Activated CD4-positive, alpha-beta T cell treated with anti-CD3 and anti-CD28 coated beads, Interleukin-2, Interleukin-6, amounts not matched to agents 100 ng/mL and 50 ng/mL, durations not matched to agents 16 hours and 8 hours (primary cell): ENCODE results near the gene TMEM134.
A peak's percentile ranks its signal among the peaks of the same experiment; 100 is the strongest.

ENCODE experiments used
- DNase-seq: peaks from one replicate; pipeline ENCODE4 v3.0.0-alpha.2; 2020

TMEM134 gene

DNA sequence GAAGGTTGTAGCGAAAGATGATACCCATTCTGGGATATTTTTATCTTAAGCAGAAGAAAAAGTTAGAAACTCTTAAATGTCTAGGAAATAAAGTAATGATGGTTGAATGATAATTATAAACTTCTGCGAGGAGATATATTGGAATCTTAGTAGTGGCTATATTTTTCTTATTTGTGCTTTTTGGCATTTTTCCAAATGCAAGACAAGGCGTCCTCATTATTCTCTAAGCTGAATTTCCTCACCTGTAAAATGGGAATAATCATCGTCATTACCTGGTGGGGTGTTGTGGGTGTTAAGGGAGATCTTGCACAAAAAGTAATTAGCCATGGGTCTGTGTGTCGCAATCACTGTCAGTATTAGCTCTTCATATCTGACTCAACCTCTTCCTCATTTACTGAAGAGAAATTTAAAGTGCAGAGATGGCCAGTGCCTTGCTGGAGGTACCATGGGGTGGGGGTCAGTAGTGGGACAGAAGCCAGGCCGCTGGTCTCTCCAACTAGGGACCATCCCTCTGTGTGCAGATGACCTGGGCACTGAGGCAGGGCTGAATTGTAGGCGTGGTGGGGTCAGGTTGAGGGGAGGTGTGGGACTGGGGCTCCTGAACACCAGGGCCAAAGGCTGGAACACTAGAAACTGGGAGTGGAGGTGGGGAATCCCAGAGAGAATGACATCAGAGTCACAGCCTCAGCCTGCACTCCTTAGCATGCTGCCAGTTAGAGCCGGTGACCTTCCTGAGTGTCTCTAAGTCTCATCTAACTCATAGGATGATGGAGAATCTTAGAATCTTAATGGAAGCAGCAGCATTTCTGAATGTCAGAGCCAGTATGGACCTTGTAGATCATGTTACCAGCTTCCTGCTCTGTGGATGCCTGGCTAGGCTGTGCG lies 32.0 kb upstream of the TMEM134 start:
- no peak for DNase-seq

GRCh38 chr11:67500484-67500821 lies 31.4 kb upstream of the TMEM134 start:
- DNase-seq, result no peak

DNA sequence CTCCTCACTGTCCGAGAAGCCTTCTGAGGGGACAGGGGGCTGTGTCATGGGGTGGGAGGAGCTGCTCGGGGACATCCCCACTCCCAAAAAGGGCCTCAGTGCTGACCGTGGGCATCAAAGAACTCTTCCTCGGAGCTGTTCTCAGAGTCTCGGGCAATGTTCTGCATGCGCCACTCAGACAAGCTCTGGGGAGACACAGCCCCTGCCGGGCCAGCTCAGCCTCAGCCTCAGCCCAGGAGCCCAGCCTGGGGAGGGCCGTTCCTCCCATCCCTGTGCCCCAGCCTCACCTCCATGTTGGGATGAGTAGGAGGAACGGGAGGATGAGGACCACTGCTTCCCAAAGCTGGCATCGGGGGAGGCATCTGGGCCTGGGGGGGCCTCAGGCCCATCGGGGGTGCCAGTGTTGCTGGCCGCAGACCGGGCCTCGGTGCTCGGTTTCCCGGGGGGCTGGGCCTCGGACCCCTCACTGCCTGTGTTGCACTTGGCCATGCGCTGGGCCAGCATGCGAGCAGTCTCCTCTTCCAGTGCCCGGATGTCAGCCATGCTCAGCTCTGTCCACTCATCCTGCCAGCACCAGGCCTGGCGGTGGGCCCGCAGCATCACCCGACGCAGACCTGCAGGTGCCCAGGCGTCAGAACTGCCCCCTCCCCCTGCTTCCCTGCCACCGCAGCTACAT lies 30.9 kb upstream of the TMEM134 start:
- DNase-seq, result no peak

DNA sequence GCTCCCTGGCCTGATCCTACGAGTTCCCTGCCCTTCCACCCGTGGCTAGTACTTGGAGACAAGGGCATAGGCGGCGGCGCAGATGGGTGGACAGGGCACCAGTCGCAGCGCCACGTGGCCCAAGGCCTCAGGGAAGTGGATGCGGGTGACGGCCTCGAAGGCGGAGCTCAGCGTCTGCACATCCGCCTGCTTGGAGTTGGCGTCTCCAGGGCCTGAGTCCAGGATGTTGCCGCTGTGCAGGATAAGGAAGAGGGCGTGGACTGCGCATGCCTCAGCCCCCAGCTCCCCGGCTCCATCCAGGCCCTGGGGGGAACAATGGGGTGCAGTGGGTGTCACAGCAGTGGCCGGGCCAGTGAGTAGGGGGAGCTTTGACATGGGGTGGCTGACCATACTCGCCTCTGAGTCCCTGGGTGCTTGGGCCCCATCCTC lies 29.5 kb upstream of the TMEM134 start:
- DNase-seq, result no peak

DNA sequence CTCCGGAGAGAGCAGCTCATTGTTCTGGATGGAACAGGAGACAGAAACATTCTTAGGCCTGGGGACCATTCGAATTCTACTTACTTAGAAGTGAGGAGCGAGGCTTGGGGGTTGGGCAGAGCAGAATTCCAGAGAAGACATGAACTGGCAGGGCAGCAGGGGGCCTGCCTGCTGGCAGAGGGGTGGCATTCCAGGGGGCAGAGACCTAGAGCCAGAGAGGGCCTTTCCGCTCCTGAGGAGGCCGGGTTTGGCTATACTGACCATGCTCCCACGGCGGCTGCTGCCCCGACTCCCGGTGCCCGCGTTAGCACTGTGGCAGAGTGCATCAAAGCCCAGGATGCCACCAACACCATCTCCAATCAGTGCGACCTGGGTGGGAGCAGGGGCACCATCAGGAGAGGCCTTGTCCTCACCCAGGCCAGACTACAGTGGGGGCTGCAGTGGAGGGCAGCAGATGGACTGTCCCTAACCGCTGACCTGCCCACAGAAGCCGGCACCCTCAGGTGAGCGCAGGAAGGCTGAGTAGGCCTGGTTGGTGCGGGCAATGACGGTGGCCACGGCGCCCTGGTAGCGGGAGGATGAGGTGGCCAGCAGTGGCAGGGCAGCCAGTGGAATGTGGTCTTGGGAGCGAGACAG lies 28.7 kb upstream of the TMEM134 start:
- DNase-seq, result no peak

- no peak for DNase-seq
Measured at GRCh38 chr11:67496113-67496512, 27.1 kb upstream of the TMEM134 start.

- no peak for DNase-seq
Measured at GRCh38 chr11:67495234-67496005, 26.4 kb upstream of the TMEM134 start.

DNA sequence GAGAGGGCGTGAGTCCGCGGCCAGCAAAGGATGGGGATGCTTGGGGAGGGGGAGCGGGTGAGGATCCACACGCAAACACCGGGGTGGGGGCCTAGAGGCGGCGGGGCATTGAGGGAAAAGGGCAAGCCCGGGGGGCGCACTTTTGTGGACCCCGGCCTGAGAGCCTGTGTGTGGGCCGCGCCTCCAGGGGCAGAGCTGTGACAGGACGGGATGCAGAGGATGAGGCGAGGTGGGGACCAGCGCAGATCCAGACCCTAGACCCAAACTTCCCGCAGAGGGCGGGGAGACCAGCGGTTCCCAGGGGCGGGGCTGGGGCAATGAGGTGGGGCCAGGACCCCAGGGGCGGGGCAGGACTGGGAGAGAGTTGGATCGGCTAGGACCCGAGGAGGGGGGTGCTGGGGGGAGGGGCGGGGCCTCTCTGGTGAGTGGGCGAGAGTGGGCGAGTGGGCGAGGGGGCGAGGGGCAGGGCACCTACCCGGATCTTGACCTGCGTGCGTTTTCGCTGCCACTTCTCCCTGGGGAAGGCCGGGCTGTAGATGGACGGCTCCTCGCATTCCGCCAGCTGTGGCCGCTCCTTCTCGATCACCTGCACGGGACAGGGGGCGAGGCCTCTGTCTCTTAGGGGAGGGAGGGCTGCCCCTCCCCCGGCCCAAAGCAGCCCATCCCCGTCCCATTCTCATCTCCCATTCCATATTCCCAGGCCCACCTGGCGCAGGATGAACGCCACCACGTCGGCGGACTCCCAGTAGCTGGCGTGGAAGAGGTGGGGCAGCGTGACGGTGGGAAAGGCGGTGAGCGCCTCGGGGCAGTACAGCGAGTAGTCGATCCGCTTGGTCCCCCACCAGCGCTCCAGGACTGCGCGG lies 25.6 kb upstream of the TMEM134 start:
- no peak for DNase-seq

- DNase-seq, result no peak
Measured at GRCh38 chr11:67493548-67494370, 24.7 kb upstream of the TMEM134 start.

- DNase-seq, result peak; percentile 43
Measured at GRCh38 chr11:67492801-67493547, 23.9 kb upstream of the TMEM134 start.

GRCh38 chr11:67492069-67492727 lies 23.1 kb upstream of the TMEM134 start:
- no peak for DNase-seq

DNA sequence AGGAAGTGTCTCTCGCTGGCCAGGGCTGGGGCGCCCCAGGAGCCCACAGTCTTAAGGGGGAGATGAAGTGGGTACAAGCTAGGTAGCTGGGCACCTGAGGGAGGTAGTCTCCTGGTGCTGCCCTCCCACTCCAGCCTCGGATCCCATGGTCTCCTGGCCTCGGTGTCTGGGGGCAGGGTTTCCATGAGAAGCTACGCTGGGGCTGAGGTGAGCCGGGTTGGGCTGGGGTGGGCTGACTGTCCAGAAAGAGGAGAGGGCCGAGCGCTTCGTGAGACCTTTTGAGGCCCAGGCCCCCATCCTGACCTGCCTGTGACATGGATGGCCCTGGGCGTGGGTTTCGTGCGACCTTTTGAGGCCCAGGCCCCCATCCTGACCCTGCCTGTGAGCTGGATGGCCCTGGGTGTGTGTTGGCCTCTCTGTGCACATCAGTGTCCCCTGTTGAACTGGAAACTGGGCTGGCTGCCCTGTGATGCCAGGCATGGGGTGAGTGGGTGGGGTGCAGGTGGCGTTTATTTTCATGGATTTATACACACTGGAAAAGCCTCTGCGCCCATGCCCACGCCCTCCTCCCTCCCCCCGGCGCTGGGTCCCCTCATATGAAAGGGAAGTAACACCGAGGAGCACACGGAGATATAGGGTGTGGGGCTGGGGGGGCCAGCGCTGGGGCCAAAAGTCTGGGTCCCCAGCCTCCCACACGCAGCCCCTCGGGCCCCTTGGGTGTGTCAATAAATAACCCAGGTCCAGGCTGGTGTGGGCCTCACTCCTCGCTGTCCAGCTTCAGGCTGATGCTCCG lies 22.4 kb upstream of the TMEM134 start:
- DNase-seq, result no peak

- DNase-seq, result no peak
Measured at GRCh38 chr11:67490727-67491065, 21.6 kb upstream of the TMEM134 start.

- DNase-seq, result no peak
Measured at GRCh38 chr11:67489885-67490726, 21.1 kb upstream of the TMEM134 start.

DNA sequence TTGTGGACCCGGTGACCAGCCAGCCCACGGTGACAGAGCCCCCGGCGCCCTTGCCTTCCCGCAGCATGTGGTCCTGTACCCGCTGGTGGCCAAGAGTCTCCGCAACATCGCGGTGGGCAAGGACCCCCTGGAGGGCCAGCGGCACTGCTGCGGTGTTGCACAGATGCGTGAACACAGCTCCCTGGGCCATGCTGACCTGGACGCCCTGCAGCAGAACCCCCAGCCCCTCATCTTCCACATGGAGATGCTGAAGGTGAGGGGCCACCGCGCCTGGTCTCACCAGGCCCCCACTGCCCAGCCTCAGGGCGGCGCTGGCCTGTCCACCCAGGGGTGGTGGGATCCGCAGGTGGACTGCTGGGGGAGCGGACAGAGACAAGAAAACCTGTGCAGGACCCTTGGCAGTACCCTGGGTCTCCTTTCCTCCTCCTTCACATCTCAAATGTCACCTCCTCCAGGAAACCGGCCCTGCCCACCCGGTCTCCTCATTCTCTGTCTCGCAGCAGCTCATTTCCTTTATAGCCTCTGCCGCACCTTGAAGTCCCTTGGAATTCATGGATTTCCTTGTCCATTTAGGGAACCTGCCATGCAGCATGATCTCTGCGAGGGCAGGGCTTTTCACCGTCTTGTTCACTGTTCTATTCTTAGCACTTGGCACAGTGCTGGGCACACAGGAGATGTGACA lies 20.3 kb upstream of the TMEM134 start:
- no peak for DNase-seq

DNA sequence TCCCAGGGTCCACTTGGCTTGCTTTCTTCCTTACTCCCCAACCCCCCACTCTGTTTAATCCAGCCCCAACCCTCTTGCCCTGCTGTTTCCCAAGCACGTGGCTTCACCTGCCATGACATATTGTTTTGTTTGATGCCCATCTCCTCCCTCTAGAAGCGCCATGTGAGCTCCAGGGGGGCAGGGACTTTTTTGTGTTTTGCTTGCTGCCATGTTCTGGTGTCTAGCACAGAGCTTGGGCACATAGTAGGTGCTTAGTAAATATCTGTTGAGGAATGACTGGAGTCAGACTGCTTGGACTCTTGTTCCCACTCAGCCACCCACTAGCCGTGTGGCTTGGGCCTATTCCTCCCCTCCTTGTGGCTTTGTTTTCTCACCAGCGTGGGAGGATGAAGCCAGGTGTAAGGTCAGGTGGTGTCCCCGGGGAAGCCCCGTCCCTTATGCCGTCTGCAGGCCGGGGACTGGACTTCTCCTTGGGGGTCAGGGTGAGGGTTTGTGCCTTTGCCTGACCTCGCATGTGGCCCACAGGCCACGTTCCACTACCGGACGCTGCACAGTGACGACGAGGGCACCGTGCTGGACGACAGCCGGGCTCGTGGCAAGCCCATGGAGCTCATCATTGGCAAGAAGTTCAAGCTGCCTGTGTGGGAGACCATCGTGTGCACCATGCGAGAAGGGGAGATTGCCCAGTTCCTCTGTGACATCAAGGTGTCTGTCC lies 17.6 kb upstream of the TMEM134 start:
- DNase-seq, result peak; percentile 76

DNA sequence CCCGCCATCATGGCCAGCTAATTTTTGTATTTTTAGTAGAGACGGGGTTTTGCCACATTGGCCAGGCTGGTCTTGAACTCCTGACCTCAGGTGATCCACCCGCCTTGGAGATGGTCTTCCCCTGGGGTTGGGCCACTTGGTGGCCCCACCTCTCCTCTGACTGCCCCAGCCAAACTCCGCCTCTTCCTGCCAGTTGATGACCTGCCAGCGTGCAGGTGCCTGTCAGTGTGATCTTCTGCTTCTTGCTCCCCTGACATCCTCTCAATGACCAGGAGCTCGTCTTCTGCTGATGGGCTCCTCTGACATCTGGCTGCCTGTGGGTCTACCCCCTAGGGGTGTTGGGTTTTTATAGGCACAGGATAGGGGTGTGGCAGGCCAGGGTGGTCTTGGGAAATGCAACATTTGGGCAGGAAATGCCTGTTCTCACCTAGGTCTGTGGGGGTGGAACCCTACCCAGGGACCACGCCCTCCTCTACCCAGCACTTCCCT lies 16.9 kb upstream of the TMEM134 start:
- DNase-seq, result peak; percentile 86
